ENCODE data around the gene TTC39B.

The TTC39B gene

DNA sequence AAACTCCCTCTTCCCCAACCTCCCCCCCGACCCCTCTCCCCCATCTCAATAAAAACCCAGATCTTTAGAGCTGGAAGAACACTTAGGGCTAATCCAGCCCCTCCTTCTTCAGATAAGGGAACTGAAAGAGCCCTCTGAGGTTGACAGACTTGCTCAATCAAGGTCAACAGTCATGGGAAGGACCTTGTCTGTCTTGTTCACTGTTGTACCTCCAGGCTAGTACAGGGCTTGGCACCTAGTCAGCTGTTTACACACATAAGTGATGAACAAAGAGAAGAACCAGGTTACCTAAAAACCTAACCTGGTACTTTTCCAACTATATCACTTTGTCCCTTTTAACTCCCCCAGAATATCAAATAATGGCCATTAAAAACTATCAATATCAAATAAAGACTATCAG, 2.4 kb downstream of the TTC39B start:
- DNase-seq (ENCODE audit: insufficient read length, low spot score) (no peak), FAIRE-seq (no peak)
- TF ChIP-seq, protein P1, sequence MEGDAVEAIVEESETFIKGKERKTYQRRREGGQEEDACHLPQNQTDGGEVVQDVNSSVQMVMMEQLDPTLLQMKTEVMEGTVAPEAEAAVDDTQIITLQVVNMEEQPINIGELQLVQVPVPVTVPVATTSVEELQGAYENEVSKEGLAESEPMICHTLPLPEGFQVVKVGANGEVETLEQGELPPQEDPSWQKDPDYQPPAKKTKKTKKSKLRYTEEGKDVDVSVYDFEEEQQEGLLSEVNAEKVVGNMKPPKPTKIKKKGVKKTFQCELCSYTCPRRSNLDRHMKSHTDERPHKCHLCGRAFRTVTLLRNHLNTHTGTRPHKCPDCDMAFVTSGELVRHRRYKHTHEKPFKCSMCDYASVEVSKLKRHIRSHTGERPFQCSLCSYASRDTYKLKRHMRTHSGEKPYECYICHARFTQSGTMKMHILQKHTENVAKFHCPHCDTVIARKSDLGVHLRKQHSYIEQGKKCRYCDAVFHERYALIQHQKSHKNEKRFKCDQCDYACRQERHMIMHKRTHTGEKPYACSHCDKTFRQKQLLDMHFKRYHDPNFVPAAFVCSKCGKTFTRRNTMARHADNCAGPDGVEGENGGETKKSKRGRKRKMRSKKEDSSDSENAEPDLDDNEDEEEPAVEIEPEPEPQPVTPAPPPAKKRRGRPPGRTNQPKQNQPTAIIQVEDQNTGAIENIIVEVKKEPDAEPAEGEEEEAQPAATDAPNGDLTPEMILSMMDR (IDR thresholded peaks at IDR 0.05; ENCODE audit: insufficient read depth, missing control alignments): no peak

DNA sequence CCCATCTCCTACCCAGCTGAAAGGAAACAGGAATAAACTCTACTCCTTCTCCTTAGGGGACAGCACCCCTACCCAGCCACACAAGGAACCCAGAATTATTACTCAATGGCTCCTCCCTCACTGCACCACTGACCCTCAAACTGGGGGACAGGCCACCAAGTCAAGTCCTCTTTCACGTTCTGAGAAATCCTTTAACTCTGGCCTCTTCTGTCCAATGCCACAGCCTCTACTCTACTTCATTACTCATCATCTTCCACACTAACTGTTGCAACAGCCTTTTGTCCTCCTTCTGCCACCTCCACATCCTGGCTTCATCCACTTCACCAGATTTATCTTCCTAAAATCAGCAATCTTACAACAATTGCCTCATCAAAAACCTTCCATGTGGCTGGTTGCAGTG, 6.8 kb downstream of the TTC39B start:
- DNase-seq (ENCODE audit: insufficient read length, low spot score): no peak
- TF ChIP-seq, protein P1 (IDR thresholded peaks at IDR 0.05; ENCODE audit: insufficient read depth, missing control alignments): no peak
- FAIRE-seq: no peak

DNA sequence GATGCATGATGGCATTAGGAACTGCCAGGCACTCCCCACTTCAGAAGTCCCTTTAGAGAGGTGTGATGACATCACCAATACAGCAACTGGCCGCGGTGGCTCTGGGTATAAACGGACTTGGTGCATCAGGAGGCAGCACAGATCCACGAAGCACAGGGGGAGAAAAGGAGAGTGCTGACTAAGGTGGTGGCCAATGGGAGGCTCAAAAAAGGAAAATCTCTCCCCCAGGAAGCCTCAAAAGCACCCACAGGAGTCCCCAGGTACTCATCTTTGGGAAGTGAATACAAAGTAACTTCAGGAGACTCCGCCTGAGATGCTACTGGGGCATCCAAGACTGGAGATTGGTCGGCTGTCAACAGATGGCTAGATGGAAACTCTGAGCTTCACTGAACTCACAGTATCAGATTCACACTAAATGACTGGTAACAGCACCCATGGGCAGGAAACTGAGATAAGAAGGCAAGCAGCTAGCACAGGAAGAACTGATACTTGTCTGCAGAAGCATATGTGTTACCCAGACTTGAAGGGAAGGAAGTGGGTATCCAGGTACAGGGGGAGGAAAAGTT, 7.6 kb downstream of the TTC39B start:
- DNase-seq (ENCODE audit: insufficient read length, low spot score) (no peak), FAIRE-seq (no peak)
- TF ChIP-seq, protein P1 (IDR thresholded peaks at IDR 0.05; ENCODE audit: insufficient read depth, missing control alignments): no peak

DNA sequence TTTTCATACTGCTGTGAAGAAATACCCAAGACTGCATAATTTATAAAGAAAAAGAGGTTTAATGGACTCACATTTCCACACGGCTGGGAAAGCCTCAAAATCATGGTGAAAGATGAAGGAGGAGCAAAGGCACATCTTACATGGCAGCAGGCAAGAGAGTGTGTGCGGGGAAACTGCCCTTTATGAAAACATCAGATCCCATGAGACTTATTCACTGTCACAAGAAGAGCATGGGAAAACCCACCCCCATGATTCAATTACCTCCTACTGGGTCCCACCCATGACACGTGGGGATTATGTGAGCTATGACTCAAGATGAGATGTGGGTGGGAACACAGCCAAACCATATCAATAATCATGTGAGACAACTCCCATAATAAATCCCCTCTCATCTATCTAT, 8.7 kb downstream of the TTC39B start:
- FAIRE-seq: no peak
- DNase-seq (ENCODE audit: insufficient read length, low spot score): no peak
- TF ChIP-seq, protein P1 (IDR thresholded peaks at IDR 0.05; ENCODE audit: insufficient read depth, missing control alignments): no peak

DNA sequence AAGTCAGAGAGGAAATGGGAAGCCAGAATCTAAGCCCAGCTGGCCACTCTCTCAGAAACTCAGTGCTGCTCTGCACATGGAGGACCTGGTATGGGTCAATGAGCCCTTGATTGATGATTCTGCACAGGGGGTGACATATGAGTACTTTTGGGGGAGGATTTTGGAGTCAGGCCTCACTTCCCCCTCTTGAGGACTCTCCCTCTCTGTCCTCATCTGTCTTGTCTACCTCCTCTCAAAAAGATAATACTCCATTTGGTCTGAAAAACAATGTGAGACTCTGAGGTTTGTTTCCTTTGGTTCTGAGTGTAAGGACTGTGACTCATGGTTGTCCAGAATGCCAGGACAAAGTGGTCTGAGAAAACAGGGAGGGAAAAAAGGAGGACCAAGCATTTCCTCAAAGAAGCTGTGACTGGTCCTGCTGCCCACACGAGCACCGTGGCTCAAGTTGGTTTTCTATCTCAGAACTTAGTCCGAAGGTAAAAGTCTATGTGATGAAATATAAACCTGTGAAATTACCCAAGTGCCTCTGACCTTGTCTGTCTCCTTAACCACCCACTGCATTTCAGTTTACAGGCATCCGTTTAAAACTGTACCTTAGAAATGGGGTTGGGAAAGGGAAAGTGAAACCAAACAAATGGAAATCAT, 11.1 kb downstream of the TTC39B start:
- TF ChIP-seq, protein P1 (IDR thresholded peaks at IDR 0.05; ENCODE audit: insufficient read depth, missing control alignments): no peak
- no peak for DNase-seq (ENCODE audit: insufficient read length, low spot score)
- FAIRE-seq: no peak

DNA sequence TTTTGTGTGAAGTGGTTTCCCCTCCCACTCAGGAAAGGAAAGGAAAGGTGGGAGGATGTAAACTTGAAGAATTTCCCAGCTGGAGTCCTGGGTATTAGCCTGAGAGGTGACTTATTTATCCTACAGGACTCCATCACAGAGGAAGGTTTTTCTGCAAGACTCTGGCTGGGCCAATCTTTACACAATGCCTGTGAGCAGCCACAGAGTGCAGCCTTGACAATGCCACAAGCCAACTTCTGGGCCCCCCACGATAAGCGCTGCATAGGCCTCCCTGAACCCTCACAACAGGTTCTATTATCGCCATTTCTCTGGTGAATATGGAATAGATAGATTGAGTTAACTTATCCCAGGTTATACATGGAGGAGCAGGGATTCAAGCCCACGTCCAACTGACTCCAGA, 12.4 kb downstream of the TTC39B start:
- TF ChIP-seq, protein P1 (IDR thresholded peaks at IDR 0.05; ENCODE audit: insufficient read depth, missing control alignments): no peak
- FAIRE-seq: no peak
- no peak for DNase-seq (ENCODE audit: insufficient read length, low spot score)

DNA sequence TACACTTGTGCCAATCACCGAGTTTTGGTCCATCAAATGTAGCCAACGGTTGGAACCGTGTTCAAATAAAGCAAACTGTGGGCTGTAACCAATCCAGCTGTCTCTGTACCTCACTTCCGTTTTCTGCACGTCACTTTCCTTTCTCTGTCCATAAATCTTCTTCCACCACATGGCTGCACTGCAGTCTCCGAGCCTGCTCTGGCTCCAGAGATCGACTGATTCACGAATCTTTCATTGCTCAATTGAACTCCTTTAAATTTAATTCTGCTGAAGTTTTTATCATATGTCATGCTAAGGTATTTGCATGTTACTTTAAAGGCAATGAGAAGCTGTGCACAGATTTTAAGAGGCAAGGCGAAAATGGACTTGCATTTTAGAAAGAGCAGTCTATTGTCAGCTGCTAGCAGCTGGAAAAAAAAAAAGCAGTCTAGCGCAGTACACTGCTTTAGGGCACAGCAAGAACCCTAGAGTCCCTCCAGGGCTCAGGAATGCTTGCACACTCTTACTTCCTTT, 13.2 kb downstream of the TTC39B start:
- FAIRE-seq (no peak), DNase-seq (ENCODE audit: insufficient read length, low spot score) (no peak)
- TF ChIP-seq, protein P1 (IDR thresholded peaks at IDR 0.05; ENCODE audit: insufficient read depth, missing control alignments): no peak
